Amygdala (tissue), 56 donors: ENCODE results near the gene IRF3.
"Not testable (repeated sequence)": the region's sequence is repeated elsewhere in the genome, so short reads cannot be mapped to it uniquely, and the experiment has no call there.

Source experiments
- DNase-seq, 56 donors: peaks; one replicate each; lab custom pipeline; 2025; lab: John Stamatoyannopoulos, UW

The IRF3 gene

DNA sequence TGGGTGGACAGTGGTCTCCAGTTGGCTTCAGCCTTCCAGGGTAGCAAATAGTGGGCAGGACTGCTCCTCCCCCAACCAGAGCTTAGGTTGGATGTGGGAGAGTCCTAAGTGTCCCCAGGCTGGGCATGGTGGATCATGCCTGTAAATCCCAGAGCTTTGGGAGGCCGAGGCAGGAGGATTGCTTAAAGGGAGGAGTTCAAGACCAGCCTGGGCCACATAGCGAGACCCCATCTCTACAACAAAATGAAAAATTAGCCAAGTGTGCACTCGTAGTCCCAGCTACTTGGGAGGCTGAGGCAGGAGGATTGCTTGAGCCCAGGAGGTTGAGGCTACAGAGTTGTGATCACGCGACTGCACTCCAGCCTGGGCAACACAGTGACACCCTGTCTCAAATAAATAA lies 33.1 kb downstream of the IRF3 start:
- no peak for DNase-seq

GRCh38 chr19:49631610-49632192 lies 34.0 kb downstream of the IRF3 start:
- DNase-seq: no peak

- peak in 1 of 56 donors; percentile 18 for DNase-seq
Measured at GRCh38 chr19:49631014-49631588, 34.6 kb downstream of the IRF3 start.

DNA sequence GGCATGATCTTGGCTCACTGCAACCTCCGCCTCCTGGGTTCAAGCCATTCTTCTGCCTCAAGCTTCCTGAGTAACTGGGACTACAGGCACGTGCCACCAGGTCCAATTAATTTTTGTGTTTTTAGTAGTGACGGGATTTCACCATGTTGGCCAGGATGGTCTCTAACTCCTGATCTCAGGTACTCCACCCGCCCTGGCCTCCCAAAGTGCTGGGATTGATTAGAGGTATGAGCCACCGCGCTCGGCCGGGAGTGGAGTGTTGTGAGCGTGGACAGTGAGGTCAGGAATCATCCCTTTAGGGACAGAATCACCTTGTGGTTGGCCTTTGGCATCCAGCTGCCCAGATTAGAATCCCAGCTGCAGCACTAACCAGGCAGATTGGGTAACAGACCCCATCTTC lies 36.0 kb downstream of the IRF3 start:
- no peak for DNase-seq

DNA sequence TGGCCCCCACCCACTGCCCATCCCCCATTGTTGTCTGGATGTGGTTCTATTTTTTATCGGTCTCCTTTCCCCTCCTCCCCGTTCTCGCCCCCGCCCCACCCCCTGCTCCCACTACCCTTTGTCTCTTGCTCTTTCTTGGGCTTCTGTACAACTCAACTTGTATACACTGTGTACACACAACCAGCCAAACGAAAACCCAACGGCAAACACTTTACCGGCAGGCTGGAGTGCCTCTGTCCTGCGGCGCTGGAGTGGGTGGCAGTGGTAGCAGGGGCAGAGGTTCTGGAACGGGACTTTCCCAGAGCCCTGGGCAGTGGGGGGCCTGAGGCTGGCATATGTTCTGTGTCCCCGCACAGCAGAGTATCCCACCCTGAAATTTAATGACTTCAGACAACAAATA lies 39.4 kb downstream of the IRF3 start:
- DNase-seq: no peak

DNA sequence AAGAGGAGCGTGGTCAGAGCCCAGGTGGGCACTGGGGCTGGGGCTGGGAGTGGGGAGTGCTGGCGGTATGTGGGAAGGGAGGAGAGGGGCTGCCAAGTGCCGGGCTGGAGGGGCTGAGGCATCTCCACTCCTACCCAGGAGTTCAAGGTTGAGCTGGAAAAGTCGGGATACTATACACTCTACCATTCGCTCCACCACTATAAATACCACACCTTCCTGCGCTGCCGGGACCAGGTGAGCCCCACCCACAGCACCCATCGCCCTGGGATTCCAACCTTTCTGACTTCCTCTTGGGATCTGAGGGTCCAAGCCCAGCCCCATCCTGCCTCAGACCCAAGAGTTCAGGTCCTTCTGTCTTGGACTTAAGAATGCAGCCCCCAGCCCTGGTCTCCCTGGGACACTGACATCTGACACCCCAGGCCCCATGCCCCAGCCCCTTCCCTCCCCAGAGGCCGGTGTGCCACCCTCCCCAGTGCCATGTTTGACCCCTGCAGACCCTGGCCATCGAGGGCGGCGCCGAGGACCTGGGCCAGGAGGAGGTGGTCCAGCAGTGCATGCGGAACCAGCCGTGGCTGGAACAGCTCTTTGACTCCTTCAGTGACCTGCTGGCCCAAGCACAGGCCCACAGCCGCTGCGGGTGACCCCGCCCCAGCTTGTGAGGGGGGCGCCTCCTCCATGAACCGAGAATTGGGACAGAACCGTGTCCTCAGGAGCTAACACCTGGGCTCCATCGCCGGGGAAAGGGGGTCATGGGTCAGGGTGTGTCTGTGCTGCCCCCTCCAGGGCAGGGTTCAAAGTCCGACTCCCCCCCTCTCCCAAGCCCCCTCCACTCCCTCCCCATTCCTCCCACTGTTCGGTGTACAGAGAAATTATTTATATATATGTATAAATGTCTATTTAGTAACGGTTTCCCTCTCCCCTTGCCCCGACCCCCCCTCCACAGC lies 40.4 kb downstream of the IRF3 start:
- DNase-seq: no peak

- not testable (repeated sequence) for DNase-seq
Measured at GRCh38 chr19:49617860-49618259, 47.8 kb downstream of the IRF3 start.

DNA sequence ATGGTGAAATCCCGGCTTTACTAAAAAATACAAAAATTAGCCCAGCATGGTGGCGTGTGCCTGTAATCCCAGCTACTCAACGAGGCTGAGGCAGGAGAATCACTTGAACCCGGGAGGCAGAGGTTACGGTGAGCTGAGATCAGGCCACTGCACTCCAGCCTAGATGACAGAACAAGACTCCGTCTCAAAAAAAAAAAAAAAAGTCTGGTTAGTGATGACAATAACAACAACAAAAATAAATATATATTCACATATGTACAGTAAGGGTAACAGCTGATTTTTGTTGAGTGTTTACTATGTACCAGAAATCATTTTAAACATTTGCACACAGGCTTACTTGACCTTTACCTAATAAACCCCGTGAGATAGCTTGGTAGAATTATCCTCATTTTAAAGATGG lies 48.7 kb downstream of the IRF3 start:
- no peak for DNase-seq

- DNase-seq: no peak
Measured at GRCh38 chr19:49616532-49616931, 49.1 kb downstream of the IRF3 start.

DNA sequence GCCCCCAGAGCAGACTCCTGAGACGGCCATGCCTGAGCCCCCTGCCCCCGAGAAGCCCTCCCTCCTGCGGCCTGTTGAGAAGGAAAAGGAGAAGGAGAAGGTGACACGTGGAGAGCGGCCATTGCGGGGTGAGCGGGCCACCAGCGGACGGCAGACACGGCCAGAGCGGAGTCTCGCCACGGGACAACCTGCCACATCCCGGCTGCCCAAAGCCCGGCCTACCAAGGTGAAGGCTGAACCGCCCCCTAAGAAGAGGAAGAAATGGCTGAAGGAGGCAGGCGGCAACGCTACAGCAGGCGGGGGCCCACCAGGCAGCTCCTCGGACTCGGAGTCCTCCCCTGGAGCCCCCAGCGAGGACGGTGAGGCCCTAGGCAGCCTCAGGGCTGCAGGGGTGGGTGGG lies 49.8 kb downstream of the IRF3 start:
- DNase-seq: no peak

- no peak for DNase-seq
Measured at GRCh38 chr19:49614096-49614833, 51.4 kb downstream of the IRF3 start.

DNA sequence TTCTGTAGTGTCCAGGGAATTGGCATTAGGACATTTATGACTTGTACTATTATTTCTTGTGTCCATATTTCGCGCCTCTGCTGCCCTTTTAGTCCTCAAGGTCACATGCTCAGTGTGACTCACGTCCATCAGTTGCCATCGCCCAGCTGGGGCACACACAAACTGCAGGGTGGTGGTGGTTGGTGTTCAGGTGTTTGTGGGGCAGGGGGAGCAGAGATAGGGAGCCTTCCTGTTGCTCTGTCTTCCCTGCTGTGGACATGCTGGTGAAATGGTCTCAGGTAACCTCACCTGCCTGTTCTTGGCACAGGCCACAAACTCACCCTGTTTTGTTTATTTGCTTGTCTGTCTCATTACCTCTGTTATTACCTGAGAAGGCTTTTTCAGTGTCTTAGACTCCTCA lies 52.3 kb downstream of the IRF3 start:
- DNase-seq: no peak
